Smooth muscle cell (in vitro differentiated cells): ENCODE data around the gene C16orf78. TPM values are rescaled to one million over a fixed set of nuclear protein-coding genes. Genes with fewer than 3 reads are reported as not detected.

Experiments used
- DNase-seq: peaks from one replicate; lab custom pipeline; 2025; ENCODE audit not compliant: unreplicated experiment; lab: John Stamatoyannopoulos, UW
- H2AFZ ChIP-seq: fragments of 200-600 bp; sonication (generic); 2 replicates; pipeline ENCODE4 v1.6.0; 2016; ENCODE audit warnings: antibody characterized with exemption, low read depth, mild to moderate bottlenecking
- H3F3A ChIP-seq: fragments of 200-600 bp; sonication (generic); 2 replicates; pipeline ENCODE4 v1.6.0; 2017; ENCODE audit warnings: antibody characterized with exemption, low read depth
- H3K27ac ChIP-seq: fragments of 200-600 bp; sonication (generic); 2 replicates; pipeline ENCODE4 v1.5.1; 2016; ENCODE audit warnings: low read depth, mild to moderate bottlenecking
- H3K27me3 ChIP-seq: fragments of 200-600 bp; sonication (generic); 2 replicates; pipeline ENCODE4 v1.6.1; 2016; ENCODE audit warnings: low read depth, mild to moderate bottlenecking
- H3K36me3 ChIP-seq: fragments of 200-600 bp; sonication (generic); 2 replicates; pipeline ENCODE4 v1.5.1; 2016; ENCODE audit warnings: low read depth
- H3K4me1 ChIP-seq: fragments of 200-600 bp; sonication (generic); 2 replicates; pipeline ENCODE4 v1.5.1; 2016; ENCODE audit warnings: low read depth
- H3K4me2 ChIP-seq: fragments of 200-600 bp; sonication (generic); 2 replicates; pipeline ENCODE4 v1.6.0; 2016; ENCODE audit warnings: mild to moderate bottlenecking
- H3K4me3 ChIP-seq: fragments of 200-600 bp; sonication (generic); 2 replicates; pipeline ENCODE4 v1.5.1; 2016; ENCODE audit warnings: mild to moderate bottlenecking
- H3K79me2 ChIP-seq: fragments of 200-600 bp; sonication (generic); 2 replicates; pipeline ENCODE4 v1.6.0; 2016; ENCODE audit warnings: low read depth, mild to moderate bottlenecking
- H3K9ac ChIP-seq: fragments of 200-600 bp; sonication (generic); 2 replicates; pipeline ENCODE4 v1.6.0; 2016; ENCODE audit warnings: low read depth
- H3K9me3 ChIP-seq: fragments of 200-600 bp; sonication (generic); replicated peaks from 2 replicates; pipeline ENCODE4 v1.5.1; 2016; ENCODE audit warnings: low read depth
- H4K20me1 ChIP-seq: fragments of 200-600 bp; sonication (generic); 2 replicates; pipeline ENCODE4 v1.6.0; 2016; ENCODE audit warnings: low read depth
- CTCF ChIP-seq: fragments of 200-600 bp; sonication (generic); IDR thresholded peaks from 2 replicates; pipeline ENCODE4 v1.5.1; 2017; ENCODE audit warnings: borderline replicate concordance, mild to moderate bottlenecking, antibody characterized with exemption; ENCODE audit not compliant: insufficient read depth, poor library complexity, severe bottlenecking
- WGBS: methylation state at CpG from one replicate; pipeline ENCODE4 v1.1.7; 2016; ENCODE audit warnings: low lambda C conversion rate; 5-methylcytosine and 5-hydroxymethylcytosine counted together
- polyA plus RNA-seq: library from polyadenylated mRNA; unstranded; fragments of >200 nt; fragmentation: Nextera tagmentation; extraction: Ambion mirVana; gene quantifications from 2 replicates; pipeline ENCODE4 v1.2.1, GENCODE V29; 2016
- total RNA-seq: library from RNA; depleted of rRNA; stranded (reverse); fragments of >200 nt; gene quantifications from 2 replicates; pipeline ENCODE4 v1.2.3, GENCODE V29; 2014

Gene C16orf78
- total and polyA plus RNA-seq, 2 experiments from 2014 or later = not detected

GRCh38 chr16:49336581-49336980 lies 37.0 kb upstream of the C16orf78 start:
- H3K36me3 ChIP-seq = no peaks in the 10 kb centered on the region
- no peak for TF ChIP-seq CTCF
- no peak overlapping the region for H3K27ac ChIP-seq
- DNase-seq = no peak
- no peaks in the 10 kb centered on the region for H3K79me2 ChIP-seq
- no peaks in the 10 kb centered on the region for H3K9me3 ChIP-seq
- 85% methylated on average over 3 of the region's 3 CpGs for WGBS
- no peak overlapping the region for H3K4me2 ChIP-seq
- H3K4me1 ChIP-seq = no peaks in the 10 kb centered on the region
- H4K20me1 ChIP-seq = no peaks in the 10 kb centered on the region
- H2AFZ ChIP-seq = no peak overlapping the region
- H3K27me3 ChIP-seq = peaks cover 3% of the 10 kb centered on the region
- H3K4me3 ChIP-seq = no peak overlapping the region
- H3F3A ChIP-seq = no peaks in the 10 kb centered on the region
- H3K9ac ChIP-seq = no peak overlapping the region

- no peaks in the 10 kb centered on the region for H3K36me3 ChIP-seq
- H3K4me3 ChIP-seq = no peak overlapping the region
- H4K20me1 ChIP-seq = no peaks in the 10 kb centered on the region
- no peak overlapping the region for H2AFZ ChIP-seq
- no peak for DNase-seq
- no peak overlapping the region for H3K4me2 ChIP-seq
- no peak for TF ChIP-seq CTCF
- H3K9ac ChIP-seq = no peak overlapping the region
- H3K4me1 ChIP-seq = no peaks in the 10 kb centered on the region
- no peaks in the 10 kb centered on the region for H3K9me3 ChIP-seq
- no peaks in the 10 kb centered on the region for H3K79me2 ChIP-seq
- H3K27ac ChIP-seq = no peak overlapping the region
- H3F3A ChIP-seq = no peaks in the 10 kb centered on the region
- peaks cover 3% of the 10 kb centered on the region for H3K27me3 ChIP-seq
- 62% methylated on average over 6 of the region's 6 CpGs for WGBS
Observed at GRCh38 chr16:49337814-49338350, 35.7 kb upstream of the C16orf78 start.

- Histone ChIP-seq H3K9ac (no peak overlapping the region), H3K4me2 (no peak overlapping the region), H3K79me2 (no peaks in the 10 kb centered on the region), H3F3A (no peaks in the 10 kb centered on the region), H3K36me3 (no peaks in the 10 kb centered on the region), H3K9me3 (no peaks in the 10 kb centered on the region), H3K27me3 (peaks cover 3% of the 10 kb centered on the region), H3K27ac (no peak overlapping the region), H2AFZ (no peak overlapping the region), H3K4me3 (no peak overlapping the region), H4K20me1 (no peaks in the 10 kb centered on the region), H3K4me1 (no peaks in the 10 kb centered on the region)
- 82% methylated on average over 10 of the region's 10 CpGs for WGBS
- TF ChIP-seq CTCF = no peak
- DNase-seq = no peak
Observed at GRCh38 chr16:49338611-49339265, 34.9 kb upstream of the C16orf78 start.

- Histone ChIP-seq H3K9ac (no peak overlapping the region), H3K79me2 (no peaks in the 10 kb centered on the region), H3K27ac (no peak overlapping the region), H3F3A (no peaks in the 10 kb centered on the region), H3K36me3 (no peaks in the 10 kb centered on the region), H3K27me3 (peaks cover 3% of the 10 kb centered on the region), H3K4me3 (no peak overlapping the region), H3K4me2 (no peak overlapping the region), H4K20me1 (no peaks in the 10 kb centered on the region), H3K9me3 (no peaks in the 10 kb centered on the region), H2AFZ (no peak overlapping the region), H3K4me1 (no peaks in the 10 kb centered on the region)
- TF ChIP-seq CTCF = no peak
- DNase-seq = no peak
- WGBS = 85% methylated on average over 9 of the region's 9 CpGs
Observed at GRCh38 chr16:49340466-49340865, 33.1 kb upstream of the C16orf78 start.
